T-helper 2 cell (primary cell): ENCODE results near the gene ASPDH.

ENCODE experiments used
- DNase-seq, 5 experiments: peaks; one replicate each; pipeline versions ENCODE4 v3.0.0 to v3.0.0-alpha.2; 2012 to 2022

The ASPDH gene

GRCh38 chr19:50512999-50513745, 541 bp downstream of the ASPDH start:
- no peak for DNase-seq

- DNase-seq, result no peak
Measured at GRCh38 chr19:50512112-50512998, 1.4 kb downstream of the ASPDH start.

GRCh38 chr19:50511069-50511822, 2.5 kb downstream of the ASPDH start, which contains the start of gene JOSD2:
Gene JOSD2 (minus strand): TSS chr19:50511191. CDS start chr19:50510431, 760 bp downstream.
- DNase-seq, result peak; percentile 92 to 100 (median 96)

GRCh38 chr19:50510700-50511068, 3.0 kb downstream of the ASPDH start:
- no peak for DNase-seq

- no peak for DNase-seq
Measured at GRCh38 chr19:50510121-50510670, 3.5 kb downstream of the ASPDH start.

GRCh38 chr19:50509366-50509765, 4.3 kb downstream of the ASPDH start:
- DNase-seq, result no peak

- no peak for DNase-seq
Measured at GRCh38 chr19:50508843-50509190, 4.9 kb downstream of the ASPDH start.

- DNase-seq, result no peak
Measured at GRCh38 chr19:50507376-50507775, 6.3 kb downstream of the ASPDH start.

DNA sequence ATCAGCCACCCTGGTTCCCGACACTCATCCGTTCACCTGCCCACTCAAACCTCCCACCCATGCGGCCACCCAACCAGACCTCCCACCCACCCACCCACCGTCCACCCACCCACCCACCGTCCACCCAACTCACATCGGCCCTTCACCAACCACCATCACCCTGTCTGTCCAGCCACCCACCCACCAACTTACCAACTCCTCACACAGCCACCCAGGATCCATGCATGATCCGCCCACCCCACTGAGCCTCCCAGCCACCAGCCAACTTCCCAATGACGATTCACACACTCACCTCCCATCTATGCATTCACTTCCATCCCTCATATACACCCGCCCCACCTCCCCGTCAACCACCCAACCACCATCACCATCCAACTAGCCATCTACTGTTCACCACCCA, 7.0 kb downstream of the ASPDH start:
- no peak for DNase-seq

- DNase-seq, result no peak
Measured at GRCh38 chr19:50505856-50506611, 7.7 kb downstream of the ASPDH start.

DNA sequence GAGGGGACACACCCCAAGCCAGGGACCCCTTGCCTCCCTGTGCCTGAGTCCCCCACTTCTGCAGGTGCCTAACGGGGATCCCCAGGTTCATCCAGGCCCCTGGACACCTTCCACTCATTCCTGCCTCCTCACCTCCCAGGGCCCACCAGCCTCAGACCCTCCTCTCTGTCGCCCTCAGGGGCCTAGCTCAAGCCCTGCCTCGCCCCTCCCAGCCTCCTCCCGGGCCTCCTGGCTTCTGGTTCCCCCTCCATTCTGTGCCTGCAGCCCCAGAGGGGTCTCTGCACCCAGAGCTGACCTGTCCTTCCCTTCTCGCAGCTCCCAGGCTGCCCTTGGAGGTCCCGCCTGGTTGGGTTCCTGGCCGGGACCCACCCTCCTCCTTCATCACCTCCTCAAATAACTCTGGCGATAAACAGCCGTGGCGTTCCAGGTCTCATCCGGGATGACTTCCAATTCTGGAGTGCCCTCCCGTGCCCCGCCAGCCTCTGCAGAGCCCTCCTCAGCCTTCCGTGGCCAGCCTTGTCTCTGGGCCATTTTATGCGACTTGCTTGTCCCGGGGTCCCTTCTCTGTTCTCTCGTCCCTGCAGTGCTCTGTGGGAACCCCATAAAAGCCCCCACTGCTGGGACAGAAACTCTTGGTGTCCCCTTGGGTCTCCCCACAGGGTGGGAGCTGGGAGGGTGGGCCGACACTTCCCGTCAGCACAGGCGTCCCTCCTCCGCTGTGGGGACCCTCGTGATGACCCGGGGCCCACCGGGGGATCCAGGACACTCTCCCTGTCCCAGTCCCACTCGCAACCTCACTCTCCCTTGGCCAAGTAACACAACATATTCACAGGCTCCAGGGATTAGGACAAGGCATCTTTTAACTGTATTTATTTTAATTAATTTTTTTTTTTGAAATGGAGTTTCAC, 11.9 kb downstream of the ASPDH start:
- no peak for DNase-seq

DNA sequence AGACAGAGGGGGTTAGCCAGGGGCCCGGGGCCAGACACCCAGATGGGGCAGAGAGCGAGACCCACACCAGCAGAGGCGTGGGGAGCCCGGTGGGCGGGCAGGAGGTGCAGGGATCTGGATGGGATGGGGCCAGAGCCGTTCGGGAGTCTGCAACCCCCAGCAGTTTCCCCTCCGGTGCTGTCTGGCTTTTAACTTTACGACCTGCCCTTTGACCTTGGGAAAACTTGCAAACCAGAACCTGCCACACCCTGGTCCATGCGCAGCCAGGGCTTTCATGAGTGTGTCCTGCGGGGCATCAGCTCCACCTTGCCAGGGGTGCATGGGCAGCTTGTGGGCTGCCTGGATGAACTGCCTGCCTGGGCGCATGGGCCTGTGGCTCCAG, 12.5 kb downstream of the ASPDH start:
- no peak for DNase-seq

DNA sequence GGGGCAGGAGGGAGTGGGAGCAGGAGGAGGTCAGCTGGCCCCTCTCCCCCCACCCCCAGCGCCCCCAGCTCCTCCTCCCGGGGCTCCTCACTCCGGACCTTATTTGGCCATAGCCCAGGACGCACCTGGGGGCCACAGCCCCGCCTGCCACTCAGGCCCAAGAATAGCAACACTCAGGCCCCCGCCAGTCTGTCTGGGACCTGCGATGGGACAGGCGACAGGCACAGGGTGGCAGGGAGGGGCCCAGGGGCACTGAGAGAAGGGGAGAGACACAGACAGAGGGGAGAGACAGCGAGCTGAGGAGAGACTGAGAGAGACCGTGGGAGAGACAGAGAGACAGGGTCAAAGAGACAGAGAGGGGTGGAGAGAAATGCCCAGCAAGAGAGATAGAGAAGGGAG, 13.0 kb downstream of the ASPDH start:
- DNase-seq, result no peak

DNA sequence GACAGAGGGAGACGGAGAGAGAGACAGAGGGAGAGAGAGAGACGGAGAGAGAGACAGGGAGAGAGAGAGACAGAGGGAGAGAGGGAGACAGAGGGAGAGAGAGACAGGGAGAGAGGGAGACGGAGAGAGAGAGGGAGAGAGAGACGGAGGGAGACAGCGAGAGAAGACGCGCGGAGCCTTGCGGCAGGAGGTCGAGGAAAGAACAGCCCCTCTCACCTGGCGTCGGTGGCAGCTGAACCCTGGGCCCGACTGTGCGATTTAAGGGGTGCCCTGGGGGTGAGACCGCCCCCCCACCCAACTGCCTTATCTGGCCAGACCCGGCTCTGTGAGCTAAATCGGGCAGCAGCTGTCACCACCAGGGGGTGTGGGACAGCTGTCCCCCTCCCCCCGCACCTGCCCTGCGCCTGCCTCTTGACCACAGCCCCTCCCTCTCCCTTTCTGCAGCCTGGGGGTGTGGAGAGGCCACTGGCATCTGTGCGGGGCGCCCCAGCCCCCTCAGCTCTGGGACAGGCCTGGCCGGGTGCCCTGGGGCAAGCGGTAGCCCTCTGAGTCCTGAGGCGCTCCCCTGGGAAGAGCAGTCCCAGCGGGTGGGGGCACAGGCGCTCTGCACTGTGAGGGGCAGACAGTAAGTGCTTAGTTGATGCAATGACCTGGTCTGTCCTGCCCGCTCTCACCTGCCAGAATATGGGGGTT, 13.5 kb downstream of the ASPDH start:
- no peak for DNase-seq

GRCh38 chr19:50498219-50499056, 15.3 kb downstream of the ASPDH start:
- no peak for DNase-seq

- DNase-seq, result no peak
Measured at GRCh38 chr19:50497022-50497405, 16.7 kb downstream of the ASPDH start.

GRCh38 chr19:50496189-50497021, 17.3 kb downstream of the ASPDH start:
- DNase-seq, result no peak

DNA sequence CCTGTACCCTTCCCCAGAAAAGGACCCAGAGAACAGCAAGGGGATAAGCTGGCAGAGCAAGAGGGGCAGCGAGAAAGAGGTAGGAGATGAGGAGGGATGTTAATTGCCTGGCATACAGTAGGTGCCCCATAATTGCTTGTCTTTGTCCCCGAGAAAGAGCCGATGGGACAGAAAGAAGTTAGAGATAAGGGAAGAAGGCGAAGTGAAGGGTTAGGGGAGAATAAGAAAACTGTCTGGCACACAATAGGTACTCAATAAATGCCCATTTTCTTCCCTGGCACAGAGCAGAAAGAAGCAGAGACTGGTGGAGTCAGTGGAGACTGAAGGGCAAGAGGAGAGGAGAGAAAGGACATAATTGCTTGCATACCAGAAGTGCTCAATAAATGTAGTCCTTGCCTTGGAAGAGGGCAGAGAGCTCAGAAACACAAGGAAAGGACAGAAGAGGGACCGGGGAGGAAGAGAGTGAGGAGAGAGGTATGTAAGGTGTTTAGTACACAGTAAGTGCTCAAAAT, 18.6 kb downstream of the ASPDH start:
- no peak for DNase-seq
